HG03064 (cell line): ENCODE measurements around the gene UQCRC1.

Experiments used
- ATAC-seq: cut with Tn5 transposase; IDR thresholded peaks from one replicate; pipeline ENCODE4 v1.9.1; 2021; ENCODE audit warnings: low read depth; ENCODE audit not compliant: unreplicated experiment

UQCRC1 gene

GRCh38 chr3:48609088-48610005, at the start of gene UQCRC1:
Gene UQCRC1 (minus strand): TSS chr3:48609646. CDS start chr3:48609620, 26 bp downstream.
- peak; percentile 93 for ATAC-seq

DNA sequence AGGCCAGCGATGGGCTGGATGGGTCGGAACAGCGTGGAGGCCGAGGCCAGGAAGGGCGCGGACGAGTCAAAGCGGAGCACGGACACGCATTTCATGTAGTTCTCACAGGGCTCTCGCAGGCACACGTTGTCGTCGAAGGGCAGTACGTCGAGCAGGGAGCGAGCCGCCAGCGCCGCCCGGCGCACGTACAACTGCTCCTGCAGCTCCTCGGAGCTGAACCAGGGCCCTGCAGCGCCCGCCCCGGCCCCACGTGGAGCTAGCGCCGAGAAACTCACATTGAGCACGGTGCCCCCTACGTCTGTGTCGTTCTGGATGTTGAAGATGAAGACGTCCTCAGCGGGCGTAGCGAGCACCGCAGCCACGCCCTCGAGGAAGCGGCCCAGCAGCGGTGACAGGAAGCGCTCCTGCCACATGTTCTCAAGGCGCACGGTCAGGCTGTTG, 47.4 kb upstream of the UQCRC1 start:
- no peak for ATAC-seq

DNA sequence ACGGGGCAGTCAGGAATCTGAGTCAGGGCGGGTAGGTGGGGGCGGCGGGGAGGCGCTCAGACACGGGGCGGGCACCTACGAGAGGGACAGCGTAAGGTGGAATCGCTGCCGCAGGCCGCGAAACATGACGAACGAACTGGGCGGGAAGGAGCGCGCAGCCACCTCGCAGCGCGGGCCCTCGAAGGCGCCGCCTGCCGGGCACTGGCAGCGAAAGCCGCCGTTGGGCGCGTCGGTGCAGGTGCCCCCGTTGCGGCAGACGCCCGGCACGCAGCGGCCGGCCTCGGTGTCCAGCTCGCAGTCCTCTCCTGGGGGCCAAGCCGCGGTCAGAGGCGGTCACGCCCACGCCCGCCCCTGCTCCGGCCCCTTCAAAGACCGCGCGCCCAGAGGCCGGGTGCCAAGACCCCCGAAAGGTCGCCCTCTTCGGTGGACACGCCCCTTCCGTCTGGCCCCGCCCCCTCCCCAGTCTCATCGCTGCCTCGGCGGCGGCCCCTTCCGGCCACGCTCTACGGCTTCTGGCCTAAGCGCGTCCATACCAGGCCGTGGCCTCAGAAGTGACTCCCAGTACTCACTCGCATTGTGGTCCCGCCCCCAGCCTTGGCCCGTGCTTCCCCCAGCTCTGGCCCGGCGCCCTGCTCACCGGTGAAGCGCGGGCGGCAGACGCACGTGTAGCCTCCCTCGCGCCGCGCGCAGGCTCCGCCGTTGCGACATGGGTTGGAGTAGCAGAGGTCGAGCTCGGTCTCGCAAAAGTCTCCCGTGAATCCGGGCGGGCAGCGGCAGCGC, 46.8 kb upstream of the UQCRC1 start:
- ATAC-seq, result no peak

DNA sequence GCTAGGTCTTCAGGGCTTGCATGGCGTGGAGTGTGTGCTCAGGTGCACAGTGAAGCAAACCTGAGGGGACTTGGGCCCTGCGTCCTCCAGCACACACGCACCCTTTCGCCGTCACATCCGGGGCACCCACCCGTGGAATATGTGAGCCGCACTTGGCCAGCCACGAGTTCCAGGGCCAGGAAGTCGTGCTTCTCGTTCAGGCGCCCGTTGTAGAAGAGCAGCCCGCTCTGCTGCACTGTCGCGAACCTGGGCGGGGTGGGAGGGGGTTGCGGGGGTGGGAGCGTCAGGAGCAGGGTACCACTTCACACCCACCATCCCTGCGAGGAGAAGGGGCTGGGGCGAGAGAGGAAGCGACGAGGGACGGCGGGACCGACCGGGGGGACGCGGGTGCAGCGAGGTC, 46.2 kb upstream of the UQCRC1 start:
- ATAC-seq, result no peak

GRCh38 chr3:48655063-48655462, 45.6 kb upstream of the UQCRC1 start:
- no peak for ATAC-seq

- ATAC-seq, result no peak
These were observed 43.7 kb upstream of the UQCRC1 start for GRCh38 chr3:48652923-48653715.

DNA sequence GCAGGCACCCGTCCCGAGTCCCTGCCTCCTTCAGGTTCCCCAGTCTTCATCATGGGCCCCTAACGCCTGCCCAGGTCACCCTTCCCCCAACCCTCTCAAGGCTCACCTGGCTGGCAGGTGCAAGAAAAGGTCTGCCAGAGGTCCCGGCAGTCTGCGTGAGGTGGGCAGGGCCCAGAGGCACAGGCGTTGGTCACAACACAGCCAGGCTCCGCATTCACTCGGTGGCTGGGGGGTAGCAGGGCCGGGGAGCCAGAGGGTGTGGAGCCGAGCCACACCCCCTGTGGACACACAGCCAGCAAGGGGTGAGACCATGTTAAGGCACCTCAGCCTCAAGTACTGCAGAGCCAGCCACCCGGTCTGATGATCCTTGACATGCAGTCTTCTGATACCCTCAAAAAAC, 42.3 kb upstream of the UQCRC1 start:
- ATAC-seq, result no peak

DNA sequence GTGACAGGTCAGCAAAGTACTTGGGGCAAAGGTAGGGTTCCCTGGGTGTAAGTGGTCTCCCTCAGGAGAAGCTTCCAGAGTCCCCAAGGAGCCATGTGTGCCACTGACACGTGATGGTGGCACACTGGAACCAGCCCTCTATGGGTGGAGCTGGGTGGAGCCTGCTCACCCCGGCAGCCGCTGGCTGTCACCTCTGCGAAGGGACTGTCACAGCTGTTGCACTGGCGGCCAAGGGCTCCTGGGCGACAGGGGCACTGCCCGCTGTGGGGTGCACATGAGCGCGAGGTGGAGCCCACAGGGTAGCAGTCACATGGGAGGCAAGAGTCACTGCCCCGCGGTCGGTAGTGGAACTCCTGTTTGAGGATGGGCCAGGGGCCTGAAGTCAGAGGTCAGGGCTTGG, 41.3 kb upstream of the UQCRC1 start:
- no peak for ATAC-seq

- ATAC-seq, result no peak
These were observed 38.9 kb upstream of the UQCRC1 start for GRCh38 chr3:48648188-48648850.

GRCh38 chr3:48647714-48648113, 38.3 kb upstream of the UQCRC1 start:
- no peak for ATAC-seq

- no peak for ATAC-seq
These were observed 35.7 kb upstream of the UQCRC1 start for GRCh38 chr3:48644898-48645760.

DNA sequence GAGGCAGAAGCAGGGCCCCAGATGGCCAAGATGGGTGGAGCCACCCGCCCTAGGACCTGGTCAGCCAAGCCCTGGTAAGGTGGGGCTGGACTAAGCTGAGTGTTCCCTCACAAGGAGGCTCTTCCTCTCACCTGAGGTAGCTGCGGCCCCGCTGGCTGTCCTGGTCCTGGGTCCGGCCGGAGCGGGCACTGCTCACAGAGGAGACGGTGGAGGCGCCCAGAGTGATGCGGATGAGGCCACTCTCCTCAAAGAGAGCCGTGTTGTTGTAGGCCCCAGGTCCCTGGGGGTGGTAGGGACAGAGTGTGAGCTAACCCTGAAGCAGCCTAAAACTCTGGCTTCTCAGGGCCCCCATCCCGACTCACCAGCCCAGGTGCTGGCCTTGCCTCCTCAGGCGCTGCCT, 33.2 kb upstream of the UQCRC1 start:
- ATAC-seq, result no peak

GRCh38 chr3:48641396-48641795, 31.9 kb upstream of the UQCRC1 start:
- ATAC-seq, result no peak

- no peak for ATAC-seq
These were observed 30.6 kb upstream of the UQCRC1 start for GRCh38 chr3:48639944-48640606.

DNA sequence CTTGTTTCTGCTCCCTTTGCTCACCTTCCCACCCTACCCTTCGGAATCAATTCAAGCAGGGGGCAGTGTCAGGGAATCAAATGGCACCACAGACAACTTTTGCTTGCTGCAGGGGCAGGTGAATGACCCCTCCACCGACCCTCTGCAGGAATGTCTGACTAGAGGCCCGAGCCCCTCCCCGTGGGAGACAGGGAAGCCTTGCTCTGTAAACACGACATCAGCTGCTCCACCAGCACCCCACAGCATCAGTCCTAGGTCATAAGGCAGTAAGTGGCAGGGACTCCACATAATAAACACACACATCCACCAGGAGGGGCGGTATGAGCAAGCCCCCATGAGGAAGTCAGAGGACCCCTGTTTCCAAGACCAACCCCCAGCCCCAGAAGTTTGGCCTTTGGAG, 27.9 kb upstream of the UQCRC1 start:
- no peak for ATAC-seq

DNA sequence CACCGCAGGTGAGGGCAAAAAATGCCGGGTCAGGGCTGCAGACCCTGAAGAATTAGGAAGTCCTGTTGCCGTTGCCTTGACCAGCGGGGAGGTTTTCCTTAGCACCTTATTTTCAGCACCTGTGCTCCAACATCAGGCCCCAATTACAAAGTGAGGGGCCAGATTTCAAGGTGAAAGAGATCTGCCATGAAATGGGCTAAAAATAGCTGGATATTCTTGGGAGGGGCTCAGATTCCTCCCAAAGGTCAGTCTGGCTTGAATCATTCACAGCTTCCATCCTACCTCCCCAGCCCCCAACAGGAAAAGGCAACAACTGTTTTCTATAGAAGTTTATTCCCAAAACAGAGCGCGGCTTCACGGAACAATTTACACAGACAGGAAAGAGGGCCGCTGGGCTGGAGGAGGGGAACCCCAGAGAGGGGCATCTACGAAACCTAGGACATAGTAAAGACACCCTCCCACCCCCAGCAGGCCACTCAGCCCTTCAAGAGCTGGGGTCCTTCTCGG, 26.8 kb upstream of the UQCRC1 start:
- ATAC-seq, result no peak

DNA sequence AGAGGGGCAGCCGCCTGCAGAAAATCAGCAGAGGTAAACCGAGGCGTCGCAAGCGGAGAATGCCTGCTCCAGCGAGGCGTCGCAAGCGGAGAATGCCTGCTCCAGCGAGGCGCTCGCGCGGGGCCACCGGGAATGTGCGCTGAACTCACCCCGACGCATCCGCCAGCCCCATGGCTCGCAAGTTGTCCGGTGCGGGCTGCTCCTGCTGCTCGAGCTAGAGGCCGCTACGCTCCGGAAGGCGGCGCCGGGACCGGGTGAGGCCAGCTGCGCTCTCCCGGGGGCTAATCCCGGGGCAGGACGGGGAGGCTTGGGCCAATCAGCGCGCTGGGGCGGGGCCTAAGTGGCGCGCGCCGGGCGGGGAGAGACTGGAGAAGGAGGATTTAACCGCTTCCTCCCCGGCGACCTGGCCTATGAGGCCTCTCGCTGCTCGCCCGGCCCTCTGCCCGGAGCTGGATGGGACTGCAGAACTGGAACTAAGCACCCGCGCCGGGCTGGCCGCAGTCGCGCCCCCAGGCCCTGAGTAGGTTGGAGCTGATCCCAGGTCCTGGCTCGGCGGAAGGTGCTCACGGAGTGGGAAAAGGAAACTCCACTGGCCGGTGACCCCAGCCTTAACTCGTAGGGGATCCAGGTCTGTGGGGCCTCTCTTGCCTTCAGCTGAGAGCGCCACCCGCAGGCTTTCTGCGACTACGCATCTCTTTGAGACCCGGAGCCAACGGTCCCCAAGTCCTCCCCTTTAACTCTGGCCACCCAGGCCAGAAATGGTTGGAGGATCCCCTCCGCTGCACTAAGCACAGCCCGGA, 26.0 kb upstream of the UQCRC1 start, which contains the start of gene SLC26A6:
TSS of gene SLC26A6 (minus strand) at position 240 of the 800 bp plus-strand sequence. CDS start at position 172, 68 bp downstream.
- peak; percentile 87 for ATAC-seq
